NB4 (cell line): ENCODE results near the gene VAT1L.

Source experiments
- CTCF ChIP-seq: IDR thresholded peaks from one replicate; pipeline ENCODE4 v1.5.1; 2012; ENCODE audit warnings: low read depth, low read length
- MAX ChIP-seq: IDR thresholded peaks from 2 replicates; pipeline ENCODE4 v1.6.1; 2011; ENCODE audit warnings: low read depth, low read length
- MYC ChIP-seq: IDR thresholded peaks from 2 replicates; pipeline ENCODE4 v1.6.1; 2011; ENCODE audit warnings: low read depth, low read length
- POLR2A ChIP-seq: IDR thresholded peaks from 2 replicates; pipeline ENCODE4 v1.6.1; 2011; ENCODE audit warnings: mild to moderate bottlenecking; ENCODE audit not compliant: insufficient read length; ENCODE audit errors: extremely low read depth

GRCh38 chr16:77856438-77857160, 68.2 kb downstream of the VAT1L start:
- TF ChIP-seq CTCF = no peak
- no peak for TF ChIP-seq POLR2A
- TF ChIP-seq MAX = no peak
- TF ChIP-seq MYC = no peak
